Activated CD4-positive, alpha-beta T cell treated with anti-CD3 and anti-CD28 coated beads, Interleukin-2, Interleukin-4, amounts not matched to agents 100 ng/mL and 50 ng/mL, durations not matched to agents 16 hours and 8 hours (primary cell): ENCODE data around the gene BTBD19.

Experiments used
- DNase-seq: peaks from one replicate; pipeline ENCODE4 v3.0.0-alpha.2; 2020; ENCODE audit warnings: low spot score

Gene BTBD19

GRCh38 chr1:44855742-44856141, 47.4 kb downstream of the BTBD19 start:
- DNase-seq, result no peak

GRCh38 chr1:44857446-44857845, 49.1 kb downstream of the BTBD19 start:
- DNase-seq, result no peak

DNA sequence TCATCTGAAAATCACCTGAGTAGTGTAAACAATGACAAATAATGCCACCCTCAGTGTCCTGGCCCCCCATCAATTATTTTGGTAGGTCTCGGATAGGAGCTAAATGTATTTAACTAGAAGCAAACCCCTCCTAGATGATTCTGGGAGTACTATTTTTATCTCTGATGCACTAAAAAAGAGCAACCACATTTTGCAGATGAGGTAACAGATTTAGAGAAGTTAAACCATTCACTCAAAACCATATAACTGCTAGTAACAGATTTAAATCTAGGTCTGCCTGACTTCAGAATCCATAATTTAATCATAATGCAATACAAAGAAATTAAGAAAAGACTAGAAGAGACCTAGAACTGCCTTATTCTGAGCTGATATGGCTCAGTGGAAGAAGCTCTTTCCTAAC, 52.0 kb downstream of the BTBD19 start:
- no peak for DNase-seq

- no peak for DNase-seq
Observed at GRCh38 chr1:44860891-44861425, 52.6 kb downstream of the BTBD19 start.

- DNase-seq, result no peak
Observed at GRCh38 chr1:44862829-44863401, 54.6 kb downstream of the BTBD19 start.
